ENCODE results near the gene ARPC4.
A peak's percentile ranks its signal among the peaks of the same experiment; 100 is the strongest.

ARPC4 gene

DNA sequence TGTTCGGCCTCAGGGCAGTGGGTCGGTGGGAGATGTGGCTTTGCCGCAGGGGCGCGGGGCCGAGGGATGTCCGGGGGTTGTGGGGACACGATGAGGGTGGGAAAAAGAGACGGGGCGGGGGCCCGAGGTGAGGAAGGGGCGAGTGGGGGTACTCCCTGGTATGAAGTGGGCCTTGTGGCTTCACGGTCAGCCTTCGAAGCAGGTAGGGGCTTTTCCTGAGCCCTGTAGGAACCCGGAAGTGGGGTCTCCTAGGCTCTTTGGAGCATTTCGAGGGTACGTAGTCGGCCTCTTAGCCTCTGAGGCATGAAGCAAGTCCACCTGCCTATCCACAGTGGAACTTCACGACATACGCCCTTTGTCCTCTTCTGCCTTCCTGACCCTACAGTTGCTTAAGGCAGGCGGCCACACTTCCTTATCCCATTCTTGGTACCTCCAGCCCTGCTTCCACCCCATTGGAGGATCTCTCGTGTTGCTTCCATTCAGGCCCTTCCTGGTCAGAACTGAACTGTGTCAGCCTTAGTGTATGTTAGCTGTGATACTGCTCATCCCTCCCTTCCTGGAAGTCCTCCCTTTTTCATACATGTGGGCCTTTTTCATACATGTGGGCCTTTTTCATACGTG, 389 bp downstream of the ARPC4 start:
- no peak for DNase-seq

DNA sequence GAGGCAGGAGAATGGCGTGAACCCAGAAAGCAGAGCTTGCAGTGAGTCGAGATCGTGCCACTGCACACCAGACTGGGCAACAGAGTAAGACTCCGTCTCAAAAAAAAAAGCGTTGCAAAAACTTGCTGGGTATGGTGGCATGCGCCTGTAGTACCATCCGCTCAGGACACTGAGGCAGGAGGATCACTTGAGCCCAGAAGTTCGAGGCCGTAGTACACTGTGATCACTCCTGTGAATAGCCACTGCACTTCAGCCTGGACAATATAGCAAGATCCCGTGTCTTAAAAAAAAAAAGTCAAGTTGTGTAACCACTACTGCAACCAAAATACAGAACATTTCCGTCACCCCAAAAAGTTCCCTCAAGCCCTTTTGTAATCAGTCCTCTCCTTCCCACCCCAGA, 1.5 kb downstream of the ARPC4 start:
- no peak for DNase-seq

DNA sequence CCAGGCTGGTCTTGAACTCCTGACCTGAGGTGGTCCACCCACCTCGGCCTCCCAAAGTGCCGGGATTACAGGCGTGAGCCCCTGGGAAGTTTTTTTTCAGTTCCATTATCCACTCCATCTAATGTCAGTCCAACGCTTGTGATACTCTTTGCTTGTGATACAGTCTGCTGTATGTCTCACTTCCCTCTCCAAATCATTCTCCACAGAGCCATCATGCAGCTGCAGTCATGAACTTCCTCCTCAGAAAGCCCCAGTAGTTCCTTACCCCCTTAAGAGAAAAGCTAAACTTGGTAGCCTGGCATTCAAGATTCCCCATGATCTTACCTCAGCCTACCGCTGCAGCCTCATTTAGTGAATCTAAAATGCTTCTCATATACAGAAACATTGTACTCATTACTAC, 2.3 kb downstream of the ARPC4 start:
- DNase-seq = no peak

DNA sequence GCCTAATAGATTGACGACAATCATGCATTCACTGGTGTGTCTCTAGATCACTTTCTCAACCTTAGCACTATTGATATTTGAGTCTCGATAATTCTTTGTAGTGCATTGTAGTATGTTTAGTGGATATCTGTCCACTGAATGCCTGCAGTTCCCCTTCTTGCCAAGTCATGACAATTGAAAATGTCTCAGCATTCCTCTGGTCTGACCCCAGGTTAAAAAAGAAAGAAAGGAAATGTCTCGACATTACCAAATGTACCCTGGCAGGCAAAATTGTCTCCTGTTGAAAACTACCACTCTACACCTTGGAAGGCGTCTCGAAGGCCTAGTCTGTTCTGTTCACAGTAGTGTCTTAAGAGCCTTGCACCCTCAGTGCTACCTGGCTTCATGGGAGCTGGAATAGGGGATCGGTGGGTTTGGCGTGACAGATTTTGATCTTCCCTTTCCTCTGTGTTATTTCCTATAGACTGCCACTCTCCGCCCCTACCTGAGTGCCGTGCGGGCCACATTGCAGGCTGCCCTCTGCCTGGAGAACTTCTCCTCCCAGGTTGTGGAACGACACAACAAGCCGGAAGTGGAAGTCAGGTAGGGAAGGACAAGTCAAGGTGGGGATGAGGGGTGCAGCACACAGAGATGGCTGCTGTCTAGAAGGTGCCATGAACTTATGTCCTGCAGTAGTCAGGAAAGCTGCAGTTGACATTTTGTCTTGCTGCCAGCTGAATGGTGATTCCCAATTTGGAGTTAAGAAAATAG, 4.5 kb downstream of the ARPC4 start:
- DNase-seq = no peak

DNA sequence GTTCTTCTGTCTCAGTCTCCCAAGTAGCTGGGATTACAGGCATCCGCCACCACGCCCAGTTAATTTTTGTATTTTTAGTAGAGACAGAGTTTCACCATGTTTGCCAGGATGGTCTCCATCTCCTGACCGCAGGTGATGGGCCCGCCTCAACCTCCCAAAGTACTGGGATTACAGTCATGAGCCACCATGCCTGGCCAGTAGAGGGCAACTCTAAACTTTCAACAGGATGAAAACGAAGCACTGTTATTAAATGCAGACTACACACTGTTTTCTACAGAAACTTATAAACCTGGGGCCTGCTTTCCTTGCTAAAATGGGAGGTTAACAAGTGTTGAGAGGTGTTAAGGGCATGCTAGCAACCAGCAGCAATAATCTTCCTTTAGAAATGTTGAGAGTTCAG, 7.6 kb downstream of the ARPC4 start:
- DNase-seq = no peak

DNA sequence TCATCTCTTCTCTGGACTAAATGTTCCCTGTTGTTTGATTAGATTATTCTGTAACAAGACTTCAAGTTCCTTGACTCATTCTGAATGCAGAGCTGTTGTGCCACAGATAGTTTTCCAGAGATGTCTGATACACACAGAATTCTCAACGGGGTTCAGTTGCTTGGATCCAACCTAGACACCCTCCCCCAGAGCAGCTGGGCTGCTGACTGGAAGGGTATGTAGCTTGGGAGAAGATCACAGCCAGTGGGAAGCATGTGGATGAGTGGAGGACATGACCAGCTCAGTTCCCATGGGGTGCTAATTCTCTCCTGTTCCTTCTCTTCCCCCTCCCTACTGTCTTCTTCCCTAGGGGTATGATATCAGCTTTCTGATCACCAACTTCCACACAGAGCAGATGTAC, 10.6 kb downstream of the ARPC4 start:
- DNase-seq = no peak

DNA sequence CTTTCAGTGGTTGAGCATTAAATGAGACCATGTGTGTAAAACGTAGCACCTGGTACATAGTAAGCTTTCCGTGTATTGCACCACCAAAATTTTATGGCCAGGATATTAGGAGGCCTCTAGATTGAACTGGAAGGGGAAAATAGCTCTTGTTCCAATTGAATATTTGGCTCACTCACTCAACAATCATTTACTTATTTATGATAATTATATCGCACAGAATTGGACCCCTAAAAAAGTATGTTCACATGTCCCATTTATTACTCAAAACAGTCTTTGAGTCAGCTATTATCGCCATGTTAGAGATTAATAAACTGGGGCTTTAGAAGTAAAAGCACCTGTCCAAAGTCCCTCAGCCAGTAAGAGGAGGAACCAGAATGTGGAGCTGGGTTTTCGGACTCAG, 12.1 kb downstream of the ARPC4 start:
- DNase-seq = no peak

DNA sequence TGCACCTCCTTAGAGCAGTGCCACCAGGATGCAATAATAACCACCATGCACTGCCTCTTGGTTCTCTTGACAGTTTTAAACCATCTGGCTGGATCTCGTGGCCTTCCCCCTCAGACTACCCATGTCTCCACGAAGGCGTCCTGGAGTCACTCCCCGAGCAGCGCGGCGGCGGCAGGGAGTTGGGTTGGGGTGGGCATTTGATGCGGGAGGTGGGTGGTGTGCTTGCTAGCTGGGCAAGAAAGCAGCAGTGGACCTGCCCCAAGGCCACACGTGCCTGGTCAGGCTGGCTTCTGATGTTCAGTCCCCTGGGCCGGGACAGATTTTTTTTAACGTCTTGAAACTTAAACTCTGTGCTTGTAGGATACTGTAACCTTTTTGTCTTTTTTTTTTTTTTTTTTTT, 13.3 kb downstream of the ARPC4 start:
- no peak for DNase-seq

DNA sequence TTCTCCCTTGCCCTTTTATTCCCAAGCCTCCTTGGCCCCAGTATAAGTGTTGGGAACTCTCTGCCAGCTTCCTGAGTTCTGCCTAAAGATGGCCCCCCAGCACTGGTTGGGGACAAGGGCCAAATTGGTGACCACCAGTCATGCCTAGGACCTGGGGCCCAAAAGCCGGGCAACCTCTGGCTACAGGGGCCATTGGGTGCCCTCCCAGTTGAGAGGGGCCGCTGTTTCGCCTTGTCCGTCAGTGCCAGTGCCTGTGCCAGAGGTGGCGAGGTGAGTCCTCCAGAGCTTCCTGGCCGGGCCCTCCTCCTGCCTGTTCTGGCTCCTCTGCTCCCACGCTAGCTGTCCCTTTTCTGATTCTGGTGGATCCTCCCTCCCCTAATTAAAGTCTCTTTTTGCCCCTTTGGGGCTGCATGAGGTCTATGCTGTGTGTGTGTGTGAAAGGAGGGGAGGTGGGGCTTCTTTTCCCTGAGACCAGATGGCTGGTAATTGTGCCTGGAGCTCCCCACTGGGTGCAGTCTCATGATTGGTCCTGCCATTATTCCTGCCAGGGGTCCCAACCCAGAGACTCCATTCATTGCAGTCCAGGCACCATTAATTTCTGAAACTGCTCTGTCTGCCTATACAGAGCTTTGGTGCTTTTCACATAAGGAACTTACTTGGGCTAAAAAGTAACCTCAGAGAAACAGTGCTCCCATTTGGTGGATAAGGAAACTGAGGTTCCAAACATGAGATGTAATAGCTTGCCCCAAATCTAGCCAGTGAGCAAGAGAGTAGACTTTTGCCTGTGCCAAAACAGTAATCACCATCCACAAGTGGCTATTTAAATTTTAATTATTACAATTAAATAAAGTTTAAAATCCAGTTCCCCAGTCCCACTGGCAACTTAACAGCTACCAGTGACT, 14.1 kb downstream of the ARPC4 start:
- DNase-seq = no peak

DNA sequence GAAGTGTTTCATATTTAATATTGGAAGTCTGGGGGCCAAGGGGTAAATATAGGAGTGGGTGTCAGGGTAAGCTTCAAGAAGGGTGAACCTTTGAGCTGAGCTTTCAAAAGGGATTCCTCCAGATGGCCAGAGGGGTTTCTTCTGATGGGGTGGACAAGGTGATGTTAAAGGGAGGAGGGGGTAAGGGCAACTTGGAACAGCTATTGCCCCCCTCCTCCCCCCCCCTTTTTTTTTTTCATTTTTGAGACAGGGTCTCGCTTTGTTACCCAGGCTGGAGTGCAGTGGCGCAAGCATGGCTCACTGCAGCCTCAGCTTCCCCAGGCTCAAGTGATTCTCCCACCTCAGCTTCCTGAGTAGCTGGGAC, 15.1 kb downstream of the ARPC4 start:
- no peak for DNase-seq

DNA sequence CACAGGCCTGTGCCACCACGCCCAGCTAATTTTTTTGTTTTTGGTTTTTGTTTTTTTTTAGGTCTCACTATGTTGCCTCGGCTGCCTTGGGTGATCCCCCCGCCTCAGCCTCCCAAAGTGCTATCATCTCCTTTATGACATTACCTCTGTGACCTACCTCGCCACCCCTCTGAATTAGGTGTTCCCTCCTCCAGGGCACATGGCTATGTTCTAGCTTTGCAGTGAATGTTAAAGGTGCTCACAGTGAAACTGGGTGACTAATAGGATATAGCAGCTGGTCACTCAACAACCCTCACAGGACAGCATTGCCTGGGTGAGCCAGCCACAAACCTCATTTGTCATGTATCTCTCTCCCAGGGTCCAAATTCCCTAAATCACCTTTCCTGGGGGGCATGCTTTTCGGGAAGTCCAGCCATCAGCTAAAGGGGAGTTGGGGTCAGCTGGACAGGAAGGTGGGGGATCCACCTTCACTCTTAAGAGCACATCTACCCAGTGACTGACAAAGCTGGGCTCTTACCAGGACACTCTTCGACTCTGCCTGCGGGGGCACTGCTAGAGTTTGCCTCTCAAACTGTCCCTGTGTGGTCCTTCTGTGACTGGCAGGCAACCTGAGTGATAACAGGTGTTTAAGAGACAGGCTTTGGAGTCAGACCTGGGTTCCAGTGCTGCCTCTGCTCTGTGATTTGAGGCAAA, 15.6 kb downstream of the ARPC4 start:
- DNase-seq = no peak

DNA sequence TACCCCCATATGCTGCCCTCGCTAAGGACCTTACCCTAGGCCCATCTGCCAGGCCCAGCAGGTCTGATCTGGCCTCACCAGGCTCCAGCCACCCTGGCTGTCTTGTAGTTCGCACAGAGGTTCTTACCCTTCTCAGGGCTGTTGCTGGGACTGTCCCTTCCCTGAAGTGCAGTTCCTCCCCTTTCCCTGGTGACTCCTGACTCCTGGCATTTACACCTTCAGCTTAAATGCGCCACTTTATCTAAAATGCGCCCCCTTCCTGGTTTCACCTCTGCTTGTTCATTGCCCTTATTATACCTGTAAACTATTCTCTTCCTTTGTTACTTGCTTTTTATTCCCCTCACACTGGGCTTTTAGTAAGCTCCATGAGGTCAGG, 16.3 kb downstream of the ARPC4 start:
- DNase-seq = no peak

DNA sequence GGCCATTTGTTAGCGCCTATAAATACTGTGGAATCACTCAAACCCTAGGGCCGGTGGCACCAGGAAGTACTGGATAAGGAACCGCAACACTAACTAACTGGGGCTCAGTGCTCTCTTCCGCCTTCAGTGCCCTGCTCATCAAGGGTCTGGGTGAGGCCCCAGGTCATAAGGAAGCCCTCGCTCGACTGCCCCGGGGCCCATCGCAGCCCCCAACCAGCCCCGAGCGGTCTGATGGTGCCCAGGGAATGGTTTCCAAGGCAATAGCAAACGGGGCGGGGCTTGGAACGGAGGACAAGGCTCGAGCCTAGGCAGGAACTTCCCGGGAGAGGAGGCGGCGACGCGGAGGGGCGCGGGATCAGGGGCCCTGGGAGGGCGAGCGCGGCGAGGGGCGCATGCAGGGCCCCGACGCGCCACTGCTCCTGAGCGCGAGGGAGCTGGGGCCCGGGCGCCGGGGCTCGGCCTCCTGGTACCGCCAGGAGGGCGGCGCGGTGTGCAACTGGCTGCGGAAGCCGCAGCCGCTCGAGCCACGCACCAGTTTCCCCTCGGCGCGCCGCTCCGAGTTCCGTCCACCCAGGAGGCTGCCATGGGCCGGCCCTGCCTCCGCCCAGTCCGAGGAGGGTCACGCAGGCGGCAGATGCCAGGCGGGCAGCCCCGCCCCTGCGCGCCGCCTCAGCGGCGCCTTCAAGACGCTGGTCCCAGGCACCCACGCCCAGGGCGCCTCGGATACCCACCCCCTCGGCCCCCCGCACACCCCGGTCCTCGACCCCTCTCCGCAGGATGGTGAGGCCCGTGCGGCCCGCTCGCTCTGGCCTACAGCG, 16.9 kb downstream of the ARPC4 start, which contains the start of gene TTLL3:
Gene TTLL3, plus strand, starts transcription at position 648 of the 818 bp plus-strand sequence. CDS start 400 bp downstream, outside the sequence.
- peak; percentile 45 for DNase-seq

DNA sequence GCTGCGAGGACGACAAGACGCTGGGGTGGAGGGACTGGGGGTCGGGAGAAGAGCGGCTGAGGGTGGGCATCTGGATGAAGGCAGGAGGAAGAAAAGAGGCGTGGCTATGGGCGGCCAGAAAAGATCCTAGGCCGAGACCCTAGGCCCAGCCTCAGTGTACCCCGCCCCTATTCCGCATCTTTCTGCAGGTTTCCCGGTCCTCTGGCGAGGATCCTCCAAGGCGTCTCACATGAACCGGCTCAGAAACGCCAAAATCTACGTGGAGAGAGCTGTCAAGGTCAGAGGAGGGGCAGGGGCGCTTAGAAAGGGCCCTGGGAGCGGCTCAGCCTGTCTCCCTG, 17.5 kb downstream of the ARPC4 start:
- DNase-seq = no peak

DNA sequence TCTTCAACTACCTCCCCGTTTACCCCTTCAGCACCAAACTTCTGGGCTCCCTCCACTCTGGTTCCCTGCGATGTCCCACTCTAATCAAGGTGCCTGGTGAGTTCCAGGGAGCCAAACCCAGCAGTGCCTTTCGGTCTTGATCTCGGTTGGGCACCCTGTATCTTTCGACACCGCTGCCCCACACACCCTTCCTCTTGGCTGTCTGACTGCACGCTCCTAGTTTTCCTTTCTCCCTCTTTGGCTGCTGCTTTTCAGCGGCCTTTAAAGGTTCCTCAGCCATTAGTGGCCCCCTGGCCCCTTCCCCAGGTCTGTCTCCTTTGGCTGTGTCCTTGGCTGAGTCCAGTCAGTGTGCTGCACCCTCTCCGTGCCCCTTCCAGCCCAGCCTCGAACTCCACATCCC, 18.0 kb downstream of the ARPC4 start:
- DNase-seq = no peak

DNA sequence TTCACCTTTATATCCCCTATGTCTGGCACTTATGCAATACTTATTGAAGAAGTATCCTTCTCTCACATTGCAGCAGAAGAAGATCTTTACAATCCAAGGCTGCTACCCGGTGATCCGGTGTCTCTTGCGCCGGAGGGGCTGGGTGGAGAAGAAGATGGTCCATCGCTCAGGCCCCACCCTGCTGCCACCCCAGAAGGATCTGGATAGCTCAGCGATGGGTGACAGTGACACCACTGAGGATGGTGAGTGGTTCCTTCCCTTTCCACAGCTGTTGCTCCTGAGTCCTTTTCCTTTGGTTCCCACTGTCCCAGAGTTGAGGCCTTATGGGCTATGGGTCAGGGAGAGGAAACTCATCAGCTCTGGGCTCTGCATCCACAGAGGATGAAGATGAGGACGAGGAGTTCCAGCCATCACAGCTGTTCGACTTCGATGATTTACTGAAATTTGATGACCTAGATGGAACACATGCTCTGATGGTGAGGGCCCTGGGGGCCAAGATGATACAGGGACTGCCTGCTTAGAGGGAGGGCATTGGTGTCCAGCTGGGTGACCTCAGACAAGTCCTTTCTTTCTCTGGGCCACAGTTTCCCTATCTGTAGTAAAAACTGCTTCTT, 20.1 kb downstream of the ARPC4 start:
- no peak for DNase-seq

DNA sequence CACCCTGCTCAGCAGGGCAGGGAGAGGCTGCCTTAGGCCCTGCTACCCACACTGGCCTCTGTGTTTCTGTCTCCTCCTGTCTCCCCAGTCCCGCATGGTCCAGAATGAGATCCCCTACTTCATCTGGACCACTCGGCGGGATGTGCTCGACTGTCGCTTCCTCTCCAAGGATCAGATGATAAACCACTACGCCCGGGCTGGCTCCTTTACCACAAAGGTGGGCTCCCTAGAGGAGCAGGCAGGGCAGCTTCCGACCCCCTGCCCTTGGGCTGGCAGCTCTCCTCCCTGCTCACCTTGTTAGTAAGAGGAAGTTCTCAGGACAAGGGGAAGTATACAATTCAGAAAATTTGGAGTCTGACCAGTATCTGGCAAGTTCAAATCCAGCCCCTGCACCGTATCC, 23.1 kb downstream of the ARPC4 start:
- no peak for DNase-seq

DNA sequence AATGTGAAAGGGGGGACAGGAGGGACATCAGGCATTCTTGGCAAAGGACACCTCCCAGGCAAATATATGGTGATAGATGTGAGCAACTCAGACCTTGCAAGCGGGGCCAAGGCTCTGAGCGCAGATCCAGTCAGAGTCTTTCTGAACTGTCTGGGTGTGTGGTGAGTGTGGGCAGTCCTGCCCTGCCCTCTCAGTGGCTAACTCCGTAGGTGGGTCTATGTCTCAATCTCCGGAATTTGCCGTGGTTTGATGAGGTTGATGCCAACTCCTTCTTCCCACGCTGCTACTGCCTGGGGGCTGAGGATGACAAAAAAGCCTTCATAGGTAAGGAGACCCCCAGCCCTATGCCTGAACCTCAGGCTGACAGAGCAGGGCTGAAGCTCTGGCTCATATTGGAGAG, 24.6 kb downstream of the ARPC4 start:
- DNase-seq = no peak

DNA sequence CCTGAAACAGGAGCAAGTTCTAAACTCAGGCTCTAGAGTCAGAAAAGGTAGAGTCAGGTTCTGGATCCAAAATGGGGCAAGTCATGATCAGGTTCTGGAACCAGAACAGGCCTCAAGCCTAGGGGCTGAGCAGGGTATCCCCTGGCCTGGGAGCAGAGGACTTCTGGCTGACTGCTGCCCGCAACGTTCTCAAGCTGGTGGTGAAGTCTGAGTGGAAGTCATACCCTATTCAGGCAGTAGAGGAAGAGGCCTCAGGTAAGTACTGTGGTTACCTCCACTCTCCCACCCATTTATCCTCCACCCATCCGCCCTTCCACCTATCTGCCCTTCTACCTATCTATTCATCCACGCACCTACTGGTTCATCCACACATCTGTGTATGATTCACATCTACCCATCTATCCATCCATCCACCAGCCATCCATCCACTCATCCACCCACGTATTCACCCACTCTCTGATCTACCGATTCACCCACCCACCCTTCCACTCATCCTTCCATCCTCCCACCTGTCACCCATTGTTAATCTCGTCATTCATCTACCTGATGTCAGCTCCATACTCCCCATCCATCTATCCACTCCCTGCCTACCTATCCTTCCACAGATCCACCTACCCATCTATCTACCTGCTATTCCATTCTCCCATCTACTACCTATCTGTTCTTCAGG, 25.9 kb downstream of the ARPC4 start:
- DNase-seq = no peak

DNA sequence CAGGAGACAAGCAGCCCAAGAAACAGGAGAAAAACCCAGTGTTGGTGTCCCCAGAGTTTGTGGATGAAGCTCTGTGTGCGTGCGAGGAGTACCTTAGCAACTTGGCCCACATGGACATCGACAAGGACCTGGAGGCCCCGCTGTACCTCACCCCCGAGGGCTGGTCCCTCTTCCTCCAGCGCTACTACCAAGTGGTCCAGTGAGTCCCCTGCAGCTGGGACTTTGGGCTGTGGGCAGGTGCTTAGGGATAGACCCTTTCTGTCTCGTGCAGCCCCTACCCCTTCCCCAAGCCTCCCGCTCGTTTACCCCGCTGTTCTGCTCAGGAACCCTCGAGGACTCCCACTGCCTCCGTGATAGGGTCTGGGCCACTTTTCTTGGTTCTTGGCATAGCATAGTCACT, 27.7 kb downstream of the ARPC4 start:
- no peak for DNase-seq

DNA sequence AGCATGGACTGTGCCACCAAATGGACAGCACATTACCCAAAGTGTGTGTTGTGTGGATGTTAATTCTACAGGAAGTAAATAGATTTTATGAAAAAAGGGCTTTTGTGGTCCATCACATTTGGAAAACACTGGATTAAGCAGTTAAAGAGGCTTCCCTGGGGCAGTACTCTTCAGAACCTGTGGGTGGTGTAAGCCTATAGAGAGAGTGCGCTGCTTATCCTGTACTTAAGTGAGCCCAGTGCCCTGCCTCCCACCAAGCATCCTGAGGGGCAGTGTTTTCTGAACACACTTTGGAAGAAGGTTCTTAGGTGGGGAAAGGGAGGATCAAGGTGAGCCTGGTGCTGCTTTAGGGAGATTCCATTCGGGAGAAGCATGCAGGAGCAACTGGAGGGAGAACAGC, 28.1 kb downstream of the ARPC4 start:
- DNase-seq = no peak

Measured in midbrain (tissue), 1 donor.